ENCODE results near the gene SLC35B1. TPM values are rescaled to one million over a fixed set of nuclear protein-coding genes. Genes with fewer than 3 reads are reported as not detected.

The SLC35B1 gene
- total and polyA plus RNA-seq, 8 donors = 16.5 to 62.5 (median 29.1) TPM

DNA sequence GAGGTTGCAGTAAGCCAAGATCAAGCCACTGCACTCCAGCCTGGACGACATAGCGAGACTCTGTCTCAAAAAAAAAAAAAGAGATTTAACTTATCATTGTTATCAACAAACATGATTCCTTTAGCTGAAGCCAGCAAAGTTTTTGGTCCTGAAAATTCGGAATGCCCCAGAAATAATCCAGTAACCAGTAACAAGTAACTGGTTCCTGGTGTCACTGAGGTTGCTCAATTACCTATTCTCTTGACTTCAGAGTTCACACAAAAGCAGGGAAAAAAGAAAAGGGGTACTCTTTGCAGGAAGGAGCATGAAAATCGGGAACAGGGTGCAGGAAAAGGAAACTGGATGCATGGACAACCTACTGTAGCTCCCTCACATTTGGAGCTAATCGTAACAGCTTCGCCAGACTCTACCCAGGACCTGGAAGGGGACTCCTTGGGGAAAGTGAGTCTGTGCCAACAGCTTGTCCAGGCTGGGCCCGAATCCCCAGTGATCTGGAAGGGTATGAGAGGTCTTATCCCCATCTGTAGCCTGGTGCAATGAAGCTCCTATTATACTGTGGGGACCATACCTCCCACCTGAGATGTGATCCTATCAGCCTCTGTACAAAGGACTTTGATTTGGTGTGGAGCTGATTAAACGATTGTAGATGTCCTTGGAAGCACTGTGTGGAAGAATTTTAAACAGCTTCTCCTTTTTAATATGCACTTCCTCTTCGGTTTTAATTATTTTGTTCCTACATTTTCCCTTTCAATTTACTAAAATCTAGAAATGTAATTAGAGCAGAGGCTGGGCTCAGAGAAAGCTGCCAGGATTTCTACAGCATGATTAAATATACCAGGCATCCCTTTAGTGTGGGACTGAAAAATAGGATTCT lies 26.4 kb downstream of the SLC35B1 start:
- TF ChIP-seq, protein P1, sequence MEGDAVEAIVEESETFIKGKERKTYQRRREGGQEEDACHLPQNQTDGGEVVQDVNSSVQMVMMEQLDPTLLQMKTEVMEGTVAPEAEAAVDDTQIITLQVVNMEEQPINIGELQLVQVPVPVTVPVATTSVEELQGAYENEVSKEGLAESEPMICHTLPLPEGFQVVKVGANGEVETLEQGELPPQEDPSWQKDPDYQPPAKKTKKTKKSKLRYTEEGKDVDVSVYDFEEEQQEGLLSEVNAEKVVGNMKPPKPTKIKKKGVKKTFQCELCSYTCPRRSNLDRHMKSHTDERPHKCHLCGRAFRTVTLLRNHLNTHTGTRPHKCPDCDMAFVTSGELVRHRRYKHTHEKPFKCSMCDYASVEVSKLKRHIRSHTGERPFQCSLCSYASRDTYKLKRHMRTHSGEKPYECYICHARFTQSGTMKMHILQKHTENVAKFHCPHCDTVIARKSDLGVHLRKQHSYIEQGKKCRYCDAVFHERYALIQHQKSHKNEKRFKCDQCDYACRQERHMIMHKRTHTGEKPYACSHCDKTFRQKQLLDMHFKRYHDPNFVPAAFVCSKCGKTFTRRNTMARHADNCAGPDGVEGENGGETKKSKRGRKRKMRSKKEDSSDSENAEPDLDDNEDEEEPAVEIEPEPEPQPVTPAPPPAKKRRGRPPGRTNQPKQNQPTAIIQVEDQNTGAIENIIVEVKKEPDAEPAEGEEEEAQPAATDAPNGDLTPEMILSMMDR (IDR thresholded peaks at IDR 0.05) = no peak

DNA sequence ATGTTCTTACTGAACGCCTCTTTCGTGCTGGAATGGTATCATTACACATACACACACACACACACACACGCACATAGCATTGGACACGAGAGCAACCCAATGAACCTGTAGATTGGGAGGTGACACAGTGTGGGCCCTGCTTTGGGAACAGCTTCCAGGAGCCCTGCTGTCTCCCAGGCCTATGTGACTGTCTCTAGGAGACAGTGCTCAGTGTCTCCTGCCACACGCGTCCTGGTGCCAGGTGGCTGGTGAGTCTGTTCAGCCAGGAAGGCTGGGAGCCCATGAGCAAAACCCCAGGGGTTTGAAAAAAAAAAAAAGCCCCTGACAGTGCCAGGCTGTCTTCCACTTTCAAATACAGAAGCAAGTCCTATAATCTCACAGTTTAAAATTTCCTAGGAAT lies 27.4 kb downstream of the SLC35B1 start:
- Histone ChIP-seq H3K27me3 (no peaks in the 10 kb centered on the region), H3K4me1 (peaks cover 12 to 16% (median 15%) of the 10 kb centered on the region in 3 donors), H3K9me3 (no peaks in the 10 kb centered on the region), H3K36me3 (no peaks in the 10 kb centered on the region), H3K4me3 (no peak overlapping the region), H3K27ac (no peak overlapping the region)
- intact Hi-C loops (cut with DNase I) = no loop called here
- ATAC-seq (no peak), FAIRE-seq (no peak), DNase-seq (no peak)
- 69 to 71% methylated on average over 6 of the region's 6 CpGs for WGBS, 2 donors
- TF ChIP-seq, protein P1 (IDR thresholded peaks at IDR 0.05) = no peak

More for the DNA sequence above, 26.4 kb downstream of the SLC35B1 start:
- Histone ChIP-seq H3K27me3 (no peaks in the 10 kb centered on the region), H3K36me3 (no peaks in the 10 kb centered on the region), H3K4me1 (peaks cover 3 to 6% (median 4%) of the 10 kb centered on the region in 3 donors), H3K27ac (no peak overlapping the region), H3K4me3 (no peak overlapping the region), H3K9me3 (no peaks in the 10 kb centered on the region)
- 47 to 52% methylated on average over 9 of the region's 9 CpGs for WGBS, 2 donors
- ATAC-seq (no peak), DNase-seq (no peak), FAIRE-seq (no peak)
- intact Hi-C loops (cut with DNase I) = no loop called here

DNA sequence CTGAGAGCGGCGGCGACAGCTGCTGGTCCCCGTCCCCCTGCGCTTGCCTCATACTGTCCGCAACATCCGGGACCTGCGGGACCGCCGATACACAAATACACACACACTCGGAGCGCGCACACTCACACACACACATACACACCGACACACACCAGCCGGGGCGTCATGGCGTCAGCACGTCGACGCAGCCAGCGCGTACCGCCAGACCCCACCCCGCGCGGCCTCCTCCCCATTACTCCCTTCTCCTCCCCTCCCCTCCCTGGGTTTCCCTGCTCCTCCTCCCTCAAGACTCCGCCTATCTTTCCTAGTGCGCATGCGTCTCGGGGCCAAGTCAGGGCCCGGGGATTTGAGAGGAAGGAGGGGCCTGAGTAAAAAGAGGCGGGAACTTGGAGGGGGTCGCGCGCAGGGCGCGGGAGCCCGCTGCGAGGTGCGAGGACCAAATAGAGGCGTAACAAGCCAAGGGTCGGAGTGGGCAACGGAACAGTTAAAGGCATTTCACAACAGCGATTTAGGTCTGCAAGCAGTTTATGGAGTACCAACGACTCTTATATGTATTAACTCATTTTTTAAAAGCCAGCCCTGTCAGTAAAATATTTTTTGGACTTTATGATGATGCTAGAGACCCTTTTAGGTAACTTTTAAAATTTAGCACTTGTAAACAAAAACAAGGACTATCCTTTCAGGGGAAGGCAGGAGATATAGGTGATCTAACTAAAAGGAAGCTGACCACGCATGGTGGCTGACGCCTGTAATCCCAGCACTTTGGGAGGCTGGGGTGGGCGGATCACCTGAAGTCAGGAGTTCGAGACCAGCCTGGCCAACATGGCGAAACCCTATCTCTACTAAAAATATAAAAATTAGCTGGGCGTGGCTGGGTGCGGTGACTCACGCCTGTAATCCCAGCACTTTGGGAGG lies 29.6 kb downstream of the SLC35B1 start, which contains the start of gene SPOP:
SPOP (minus strand) TSS at position 165 of the 915 bp plus-strand sequence. CDS start 55,287 bp downstream, outside the sequence.
- intact Hi-C loops (cut with DNase I) = no loop called here
- FAIRE-seq = peak; percentile 51

DNA sequence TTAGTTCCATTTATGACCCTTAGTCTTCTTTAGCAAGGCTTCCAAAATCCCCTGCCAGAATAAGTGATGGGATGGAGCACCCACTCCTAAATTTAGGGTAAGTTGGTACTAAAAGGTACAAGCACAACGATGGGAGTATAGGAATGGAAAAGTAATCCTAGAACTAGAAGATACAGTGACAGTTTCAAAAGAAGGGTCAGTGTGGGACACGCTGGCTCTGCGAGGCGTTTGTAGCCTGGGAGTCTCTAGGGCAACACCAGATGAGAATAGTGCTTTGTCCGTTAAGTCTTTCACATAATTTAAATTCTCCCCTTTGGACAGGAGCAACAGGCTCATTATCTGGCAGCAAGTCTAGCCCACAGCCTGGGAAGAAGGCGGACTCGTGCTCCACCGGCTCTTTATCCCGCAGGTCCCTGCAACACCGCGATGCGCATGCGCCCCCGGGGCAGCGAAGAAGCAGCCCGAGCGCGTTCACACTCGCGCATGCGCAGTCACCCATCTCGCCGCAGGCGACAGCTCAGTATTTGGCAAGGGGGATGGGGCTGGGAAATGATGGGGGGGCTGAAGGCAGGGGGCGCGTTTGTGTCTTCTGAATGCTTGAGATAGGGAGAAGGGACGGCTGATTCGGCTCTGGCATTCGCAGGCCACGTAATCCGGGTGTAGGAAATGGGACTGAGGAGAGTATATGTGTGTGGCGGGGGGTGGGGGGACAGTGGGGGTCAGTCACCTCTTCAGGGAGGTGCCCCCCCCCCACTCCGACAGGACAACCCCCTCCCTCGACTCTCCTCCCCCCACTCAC lies 30.4 kb downstream of the SLC35B1 start:
- H3K4me1 ChIP-seq = peaks cover 24 to 27% (median 27%) of the 10 kb centered on the region in 3 donors
- WGBS, 2 donors = 0% methylated on average over 32 to 34 of the region's 34 CpGs
- FAIRE-seq = no peak

More for the DNA sequence above, 29.6 kb downstream of the SLC35B1 start, which contains the start of gene SPOP:
- Histone ChIP-seq H3K4me1 (peaks cover 24 to 27% (median 27%) of the 10 kb centered on the region in 3 donors), H3K9me3 (no peaks in the 10 kb centered on the region), H3K36me3 (no peaks in the 10 kb centered on the region), H3K27ac (peak within 1 kb of the TSS; percentile 90 to 98 (median 96)), H3K4me3 (peak within 1 kb of the TSS; percentile 42 to 67 (median 60)), H3K27me3 (no peaks in the 10 kb centered on the region)
- WGBS, 2 donors = 14 to 20% methylated on average over 38 to 53 of the region's 53 CpGs
- ATAC-seq (peak; percentile 97 to 98 (median 97)), DNase-seq (peak; percentile 95 to 100 (median 100))
- TF ChIP-seq, protein P1 (IDR thresholded peaks at IDR 0.05) = no peak

More for the DNA sequence above, 30.4 kb downstream of the SLC35B1 start:
- ATAC-seq = peak; percentile 81 to 91 (median 86)
- Histone ChIP-seq H3K27me3 (no peaks in the 10 kb centered on the region), H3K36me3 (no peaks in the 10 kb centered on the region), H3K27ac (peak overlapping the region; percentile 90 to 98 (median 96)), H3K9me3 (no peaks in the 10 kb centered on the region), H3K4me3 (peak overlapping the region; percentile 42 to 67 (median 60))
- intact Hi-C loops (cut with DNase I) = no loop called here
- TF ChIP-seq, protein P1 (IDR thresholded peaks at IDR 0.05) = no peak
- DNase-seq = peak; percentile 95 to 100 (median 97)

Measured in pancreas (tissue), 10 donors.